HG02938 (cell line): ENCODE measurements around the gene ABCC1.
"Not testable (repeated sequence)": the region's sequence is repeated elsewhere in the genome, so short reads cannot be mapped to it uniquely, and the experiment has no call there.

Experiments used
- ATAC-seq: cut with Tn5 transposase; IDR thresholded peaks from one replicate; pipeline ENCODE4 v1.9.1; 2021; ENCODE audit warnings: mild to moderate bottlenecking, moderate library complexity; ENCODE audit not compliant: unreplicated experiment

ABCC1 gene

GRCh38 chr16:16172991-16173390, 223.6 kb downstream of the ABCC1 start:
- ATAC-seq = no peak

- ATAC-seq = no peak
Observed at GRCh38 chr16:16175296-16175695, 225.9 kb downstream of the ABCC1 start.

GRCh38 chr16:16176328-16176727, 226.9 kb downstream of the ABCC1 start:
- no peak for ATAC-seq

GRCh38 chr16:16178455-16179162, 229.2 kb downstream of the ABCC1 start:
- ATAC-seq = no peak

- ATAC-seq = not testable (repeated sequence)
Observed at GRCh38 chr16:16181748-16182147, 232.3 kb downstream of the ABCC1 start.

GRCh38 chr16:16182918-16183317, 233.5 kb downstream of the ABCC1 start:
- no peak for ATAC-seq

- no peak for ATAC-seq
Observed at GRCh38 chr16:16183562-16183961, 234.1 kb downstream of the ABCC1 start.

- no peak for ATAC-seq
Observed at GRCh38 chr16:16184594-16184993, 235.2 kb downstream of the ABCC1 start.

GRCh38 chr16:16185095-16185494, 235.7 kb downstream of the ABCC1 start:
- no peak for ATAC-seq

- no peak for ATAC-seq
Observed at GRCh38 chr16:16186820-16187219, 237.4 kb downstream of the ABCC1 start.

GRCh38 chr16:16188827-16189226, 239.4 kb downstream of the ABCC1 start:
- ATAC-seq = no peak

- no peak for ATAC-seq
Observed at GRCh38 chr16:16189842-16190241, 240.4 kb downstream of the ABCC1 start.

GRCh38 chr16:16190546-16190945, 241.1 kb downstream of the ABCC1 start:
- ATAC-seq = no peak

- ATAC-seq = not testable (repeated sequence)
Observed at GRCh38 chr16:16190966-16191365, 241.6 kb downstream of the ABCC1 start.

GRCh38 chr16:16191493-16192167, 242.2 kb downstream of the ABCC1 start:
- no peak for ATAC-seq
